BJ (cell line): ENCODE data around the gene MTG2. TPM values are rescaled to one million over a fixed set of nuclear protein-coding genes. Genes with fewer than 3 reads are reported as not detected.
"Not testable (repeated sequence)": the region's sequence is repeated elsewhere in the genome, so short reads cannot be mapped to it uniquely, and the experiment has no call there.

Experiments
- CTCF ChIA-PET: fragments of 350-600 bp; formaldehyde crosslinking; extraction: SDS; loops from one replicate; lab custom pipeline; 2021; ENCODE audit warnings: antibody characterized with exemption, inconsistent platforms; lab: Yijun Ruan, JAX
- POLR2A ChIA-PET: fragments of 300-600 bp; sonication (Branson Sonifier 250); formaldehyde crosslinking; extraction: SDS; loops from one replicate; lab custom pipeline; 2021; ENCODE audit warnings: antibody characterized with exemption; lab: Charles Lee
- DNase-seq: peaks from one replicate; pipeline ENCODE4 v3.0.0-alpha.2; 2011; ENCODE audit warnings: low read depth
- H3K27me3 ChIP-seq: 2 replicates; pipeline ENCODE4 v1.6.0; 2011; ENCODE audit warnings: low read length; ENCODE audit not compliant: control insufficient read depth, insufficient read depth
- H3K36me3 ChIP-seq: 2 replicates; pipeline ENCODE4 v1.5.1; 2011; ENCODE audit warnings: low read length; ENCODE audit not compliant: control insufficient read depth, insufficient read depth
- H3K4me3 ChIP-seq: 2 replicates; pipeline ENCODE4 v1.5.1; 2011; ENCODE audit warnings: low read depth, mild to moderate bottlenecking, control low read depth, low read length
- CTCF ChIP-seq: IDR thresholded peaks from 2 replicates; pipeline ENCODE4 v1.5.1; 2011; ENCODE audit warnings: low read depth, mild to moderate bottlenecking, control low read depth, inconsistent platforms, low read length, moderate library complexity; ENCODE audit not compliant: insufficient read depth
- polyA plus RNA-seq: library from polyadenylated mRNA; depleted of rRNA; stranded (reverse); fragments of >200 nt; gene quantifications from 2 replicates; pipeline ENCODE4 v1.2.3, GENCODE V29; 2011

The MTG2 gene
- polyA plus RNA-seq, 1 experiment: 19.3 TPM

- no peak for DNase-seq
- Histone ChIP-seq H3K36me3 (peaks cover 1% of the 10 kb centered on the region), H3K4me3 (no peak overlapping the region), H3K27me3 (no peaks in the 10 kb centered on the region)
- ChIA-PET CTCF (interaction anchor here (1.0 to 2.3 kb wide), 2 partner anchors 10 to 135 kb away, joined by 6 read pairs; no protein-coding TSS in a partner anchor), POLR2A (no interaction called here)
- no peak for TF ChIP-seq CTCF
These were observed 36.6 kb upstream of the MTG2 start for GRCh38 chr20:62146019-62146755.

- Histone ChIP-seq H3K36me3 (peaks cover 1% of the 10 kb centered on the region), H3K4me3 (no peak overlapping the region), H3K27me3 (no peaks in the 10 kb centered on the region)
- ChIA-PET CTCF (interaction anchor here (2.3 kb wide), 1 partner anchor 9 kb away, joined by 6 read pairs; no protein-coding TSS in a partner anchor), POLR2A (no interaction called here)
- no peak for DNase-seq
- no peak for TF ChIP-seq CTCF
These were observed 35.7 kb upstream of the MTG2 start for GRCh38 chr20:62147125-62147524.

- POLR2A ChIA-PET: no interaction called here
These were observed 35.3 kb upstream of the MTG2 start for GRCh38 chr20:62147528-62147927.

GRCh38 chr20:62148383-62148782 is 34.4 kb upstream of the MTG2 start:
- H3K27me3 ChIP-seq, H3K36me3 ChIP-seq, DNase-seq, POLR2A ChIA-PET, H3K4me3 ChIP-seq: not testable (repeated sequence)
- CTCF ChIA-PET: interaction anchor here (0.7 kb wide), 1 partner anchor 43 kb away, joined by 3 read pairs; no protein-coding TSS in a partner anchor

More at GRCh38 chr20:62147528-62147927, 35.3 kb upstream of the MTG2 start:
- Histone ChIP-seq H3K36me3 (peaks cover 1% of the 10 kb centered on the region), H3K4me3 (no peak overlapping the region), H3K27me3 (no peaks in the 10 kb centered on the region)
- no peak for TF ChIP-seq CTCF
- CTCF ChIA-PET: interaction anchor here (0.7 to 2.3 kb wide), 2 partner anchors 9 to 44 kb away, joined by 3 to 6 read pairs; no protein-coding TSS in a partner anchor
- DNase-seq: no peak

- ChIA-PET CTCF (no interaction called here), POLR2A (no interaction called here)
- Histone ChIP-seq H3K4me3 (no peak overlapping the region), H3K27me3 (no peaks in the 10 kb centered on the region), H3K36me3 (peaks cover 1% of the 10 kb centered on the region)
- DNase-seq: no peak
- no peak for TF ChIP-seq CTCF
These were observed 33.9 kb upstream of the MTG2 start for GRCh38 chr20:62148908-62149314.
